Activated CD4-positive, alpha-beta T cell treated with anti-CD3 and anti-CD28 coated beads for 36 hours (primary cell): ENCODE data around the gene SWAP70. TPM values are rescaled to one million over a fixed set of nuclear protein-coding genes. Genes with fewer than 3 reads are reported as not detected.
A peak's percentile ranks its signal among the peaks of the same experiment; 100 is the strongest.

Experiments used
- ATAC-seq: fragments of 200-7000 bp; cut with Tn5 transposase; one replicate; pipeline ENCODE4 v1.10.0; 2021; ENCODE audit warnings: mild to moderate bottlenecking, moderate library complexity
- CTCF ChIA-PET: fragments of 350-600 bp; sonication (Branson Sonifier 250); formaldehyde crosslinking; loops from one replicate; lab custom pipeline; 2021; ENCODE audit warnings: antibody characterized with exemption; lab: Charles Lee
- POLR2A ChIA-PET: fragments of 350-600 bp; sonication (Branson Sonifier 250); formaldehyde crosslinking; loops from one replicate; lab custom pipeline; 2021; ENCODE audit warnings: antibody characterized with exemption, inconsistent platforms; lab: Charles Lee
- DNase-seq: peaks from one replicate; pipeline ENCODE4 v3.0.0-alpha.2; 2020
- H3K27ac Mint-ChIP-seq: one replicate; pipeline ENCODE4 v1.8.0; 2021; ENCODE audit warnings: mixed read lengths
- H3K27me3 Mint-ChIP-seq: one replicate; pipeline ENCODE4 v1.8.0; 2021; ENCODE audit warnings: mixed read lengths
- H3K36me3 Mint-ChIP-seq: one replicate; pipeline ENCODE4 v1.8.0; 2021; ENCODE audit warnings: low read depth, mixed read lengths
- H3K4me1 Mint-ChIP-seq: one replicate; pipeline ENCODE4 v1.8.0; 2021; ENCODE audit warnings: mixed read lengths
- H3K4me3 Mint-ChIP-seq: one replicate; pipeline ENCODE4 v1.8.0; 2021; ENCODE audit warnings: mild to moderate bottlenecking, moderate library complexity, mixed read lengths
- H3K9me3 Mint-ChIP-seq: one replicate; pipeline ENCODE4 v1.8.0; 2021; ENCODE audit warnings: low read depth, mixed read lengths
- intact Hi-C, 2 experiments: fragments of 100-400 bp; cut with DNase I in 1 of 2; cut with micrococcal nuclease in 1 of 2; formaldehyde crosslinking; loops; one replicate each; pipeline versions ENCODE4 v1.14.2 to v1.15.1; 2022 to 2024; cut with DNase I, micrococcal nuclease
- total RNA-seq, 2 experiments: library from RNA; stranded (reverse); gene quantifications; one replicate each; pipeline ENCODE4 v1.2.3, GENCODE V29; 2021

Gene SWAP70
- total RNA-seq, 2 experiments from 2014 or later: 7.5 to 9.7 TPM

GRCh38 chr11:9672918-9673317 is 9.0 kb downstream of the SWAP70 start:
- intact Hi-C loops: no loop called here
- peak; percentile 30 for ATAC-seq
- Mint-ChIP-seq H3K9me3 (no peaks in the 10 kb centered on the region), H3K4me1 (no peaks in the 10 kb centered on the region), H3K27me3 (no peaks in the 10 kb centered on the region), H3K36me3 (no peaks in the 10 kb centered on the region), H3K27ac (no peak overlapping the region), H3K4me3 (no peak overlapping the region)
- DNase-seq: no peak
- POLR2A ChIA-PET: no interaction called here
- CTCF ChIA-PET: interaction anchor here (0.7 kb wide), 1 partner anchor 123 kb away, joined by 3 read pairs; no protein-coding TSS in a partner anchor

DNA sequence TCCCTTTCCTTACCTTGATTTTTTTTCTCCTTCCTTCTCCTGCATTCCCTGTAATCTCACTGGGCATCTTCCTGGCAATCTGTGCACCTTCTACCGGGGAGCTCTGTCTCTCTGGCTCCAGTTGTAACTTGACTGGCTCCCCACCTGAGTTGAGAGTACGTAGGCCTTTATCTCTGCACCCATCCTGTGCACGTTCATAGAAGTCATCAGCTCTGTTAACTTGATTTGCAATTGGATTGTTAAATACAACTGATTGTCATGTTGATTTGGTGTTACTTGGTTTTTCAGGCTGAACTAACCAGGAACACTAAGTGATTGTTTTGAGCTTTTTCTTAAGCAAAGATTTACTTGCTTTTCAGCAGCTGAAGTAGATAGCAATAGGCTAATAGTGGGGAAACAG is 11.8 kb downstream of the SWAP70 start:
- Mint-ChIP-seq H3K27me3 (peaks cover 2% of the 10 kb centered on the region), H3K4me1 (no peaks in the 10 kb centered on the region), H3K27ac (no peak overlapping the region), H3K36me3 (no peaks in the 10 kb centered on the region), H3K9me3 (no peaks in the 10 kb centered on the region), H3K4me3 (no peak overlapping the region)
- ChIA-PET POLR2A (interaction anchor here (0.7 kb wide), 1 partner anchor 919 kb away, joined by 5 read pairs; no protein-coding TSS in a partner anchor), CTCF (interaction anchor here (1.6 to 2.3 kb wide), 2 partner anchors 11 to 73 kb away, joined by 5 read pairs; no protein-coding TSS in a partner anchor)
- intact Hi-C loops: no loop called here
- no peak for DNase-seq
- no peak for ATAC-seq

DNA sequence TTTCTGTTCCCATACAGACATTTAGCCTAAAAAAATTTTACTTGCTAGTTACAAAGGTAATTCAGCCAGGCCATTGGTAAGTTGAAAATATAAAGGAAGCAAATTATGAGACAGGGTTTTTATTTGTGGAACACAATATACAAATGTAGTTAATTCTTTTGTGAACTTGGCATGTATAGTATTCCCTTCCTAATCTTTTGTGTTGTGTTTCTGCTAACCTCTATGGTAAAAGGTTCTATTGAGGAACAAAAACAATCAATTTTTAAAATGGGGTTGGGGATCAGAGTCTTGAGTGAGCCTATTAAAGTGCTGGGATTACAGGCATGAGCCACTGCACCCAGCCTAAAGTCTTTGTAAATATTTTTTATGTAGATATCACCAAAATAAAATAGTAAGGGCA is 14.1 kb downstream of the SWAP70 start:
- H3K36me3 Mint-ChIP-seq: no peaks in the 10 kb centered on the region
- H3K4me3 Mint-ChIP-seq: no peak overlapping the region
- DNase-seq: no peak
- ATAC-seq: no peak
- H3K27me3 Mint-ChIP-seq: peaks cover 2% of the 10 kb centered on the region
- POLR2A ChIA-PET: no interaction called here
- intact Hi-C loops: no loop called here
- no peak overlapping the region for H3K27ac Mint-ChIP-seq
- H3K9me3 Mint-ChIP-seq: no peaks in the 10 kb centered on the region
- H3K4me1 Mint-ChIP-seq: no peaks in the 10 kb centered on the region
- CTCF ChIA-PET: interaction anchor here (0.7 to 1.6 kb wide), 4 partner anchors 12 to 143 kb away, joined by 3 to 4 read pairs (median 3); no protein-coding TSS in a partner anchor

DNA sequence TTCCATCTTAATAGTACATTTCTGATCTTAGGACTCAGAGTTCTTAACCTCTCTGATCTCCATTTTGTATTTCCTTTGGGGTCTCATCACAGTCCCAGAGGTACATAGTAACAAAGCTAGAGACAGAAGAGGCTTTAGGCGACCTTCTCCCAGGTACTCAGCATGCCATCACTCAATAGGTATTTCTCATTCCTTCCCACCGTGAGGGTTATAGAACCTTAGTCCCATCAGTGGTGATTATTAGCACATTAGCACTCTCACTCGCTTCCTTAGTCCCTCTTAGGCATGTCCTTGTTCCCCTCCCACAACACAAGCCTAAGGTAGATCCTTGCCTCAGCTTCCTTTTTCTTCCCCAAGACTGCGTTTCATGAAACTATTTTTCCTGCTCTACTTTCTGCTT is 14.7 kb downstream of the SWAP70 start:
- Mint-ChIP-seq H3K4me1 (no peaks in the 10 kb centered on the region), H3K27ac (no peak overlapping the region), H3K27me3 (peaks cover 2% of the 10 kb centered on the region), H3K4me3 (no peak overlapping the region), H3K36me3 (no peaks in the 10 kb centered on the region), H3K9me3 (no peaks in the 10 kb centered on the region)
- DNase-seq: no peak
- ChIA-PET POLR2A (no interaction called here), CTCF (interaction anchor here (0.7 to 1.7 kb wide), 5 partner anchors 12 to 143 kb away, joined by 3 to 4 read pairs (median 3); no protein-coding TSS in a partner anchor)
- intact Hi-C loops: no loop called here
- ATAC-seq: no peak

- Mint-ChIP-seq H3K9me3 (no peaks in the 10 kb centered on the region), H3K36me3 (no peaks in the 10 kb centered on the region), H3K4me3 (no peak overlapping the region), H3K4me1 (no peaks in the 10 kb centered on the region), H3K27ac (no peak overlapping the region), H3K27me3 (peaks cover 2% of the 10 kb centered on the region)
- DNase-seq: no peak
- ATAC-seq: no peak
- ChIA-PET POLR2A (no interaction called here), CTCF (interaction anchor here (1.7 kb wide), 1 partner anchor 66 kb away, joined by 4 read pairs; no protein-coding TSS in a partner anchor)
- intact Hi-C loops: no loop called here
Observed at GRCh38 chr11:9680028-9680427, 16.2 kb downstream of the SWAP70 start.

DNA sequence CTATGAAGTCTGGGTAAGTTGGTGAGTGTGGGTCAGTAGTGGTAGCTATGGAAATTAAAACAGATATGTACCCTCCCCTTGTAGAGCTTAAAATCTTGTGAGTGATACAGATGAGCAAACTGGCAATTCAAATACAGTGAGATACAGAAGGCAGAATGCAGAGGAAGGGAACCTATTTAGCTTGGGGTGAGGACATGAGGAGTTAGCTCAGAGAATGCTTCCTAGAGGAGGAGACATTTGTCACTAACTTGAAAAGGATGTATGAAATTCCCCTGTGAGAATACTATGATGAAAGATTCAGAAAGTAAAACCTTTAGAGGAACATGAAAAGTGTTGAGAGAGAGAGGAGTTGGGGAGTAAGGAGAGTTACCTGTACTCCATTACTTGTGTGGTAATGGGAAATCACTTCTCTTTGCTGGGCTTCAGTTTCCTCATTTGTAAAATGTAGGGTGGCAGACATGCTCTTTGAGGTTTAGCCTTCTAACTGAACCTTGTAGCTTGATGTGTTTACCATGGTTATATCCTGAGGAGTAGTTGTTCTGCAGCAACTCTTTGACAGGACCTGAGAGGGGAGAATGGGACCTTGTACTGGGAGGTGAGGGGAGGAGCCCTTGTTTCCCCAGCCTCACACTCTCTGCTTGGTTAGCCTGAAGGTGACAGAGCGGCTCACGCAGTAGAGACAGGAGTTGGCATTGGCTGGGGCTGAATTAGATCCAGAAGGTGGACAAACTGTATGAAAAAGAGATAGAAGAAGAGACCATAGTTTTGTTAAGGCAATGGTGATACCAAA is 17.9 kb downstream of the SWAP70 start:
- Mint-ChIP-seq H3K27ac (no peak overlapping the region), H3K4me3 (no peak overlapping the region), H3K4me1 (no peaks in the 10 kb centered on the region), H3K36me3 (no peaks in the 10 kb centered on the region), H3K27me3 (peaks cover 2% of the 10 kb centered on the region), H3K9me3 (no peaks in the 10 kb centered on the region)
- CTCF ChIA-PET: interaction anchor here (1.0 to 1.9 kb wide), 3 partner anchors 10 to 69 kb away, joined by 3 to 8 read pairs (median 5); no protein-coding TSS in a partner anchor
- POLR2A ChIA-PET: no interaction called here
- DNase-seq: no peak
- ATAC-seq: peak; percentile 30
- intact Hi-C loops: no loop called here

DNA sequence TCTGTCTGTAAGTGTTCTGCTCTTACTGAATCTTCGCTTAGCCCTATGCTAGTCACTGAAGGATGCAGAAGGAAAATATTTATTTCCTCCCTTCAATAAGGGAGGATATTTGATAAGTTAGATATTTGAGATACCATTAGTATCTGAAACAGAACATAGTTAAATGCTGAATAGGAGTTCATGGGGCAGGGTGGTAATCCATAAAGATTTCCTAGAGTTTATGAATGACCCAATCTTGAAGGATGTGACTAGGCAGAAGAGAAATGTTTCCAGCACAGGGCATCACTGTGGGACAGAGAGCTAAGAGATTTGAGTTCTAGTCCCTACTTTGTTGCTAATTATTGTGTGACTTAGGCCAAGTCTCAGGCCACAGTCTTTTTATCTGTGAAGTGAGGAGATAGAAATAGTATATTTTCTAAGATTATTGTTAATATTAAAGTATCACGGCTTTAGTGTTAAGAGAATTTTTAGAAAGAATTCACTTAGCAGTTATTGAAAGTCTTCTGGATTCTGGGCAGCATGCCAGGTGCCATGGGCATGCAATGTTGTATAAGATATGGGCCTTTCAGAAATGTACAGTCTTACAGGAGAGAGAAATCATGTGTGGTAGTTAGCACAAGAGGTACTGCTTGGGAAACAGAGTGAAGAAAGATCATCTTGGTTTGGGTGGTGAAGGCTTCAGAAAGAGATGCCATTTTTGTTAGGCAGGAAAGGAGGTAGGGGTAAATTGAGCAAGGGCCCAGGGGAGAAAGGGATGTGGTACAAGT is 24.0 kb downstream of the SWAP70 start:
- ChIA-PET POLR2A (no interaction called here), CTCF (interaction anchor here (0.6 to 0.8 kb wide), 3 partner anchors 186 to 1126 kb away, joined by 3 to 4 read pairs (median 3); no protein-coding TSS in a partner anchor)
- no peaks in the 10 kb centered on the region for H3K36me3 Mint-ChIP-seq
- intact Hi-C loops: no loop called here
- no peaks in the 10 kb centered on the region for H3K9me3 Mint-ChIP-seq
- DNase-seq (no peak), ATAC-seq (no peak)
- no peak overlapping the region for H3K27ac Mint-ChIP-seq
- H3K27me3 Mint-ChIP-seq: no peaks in the 10 kb centered on the region
- no peak overlapping the region for H3K4me3 Mint-ChIP-seq
- H3K4me1 Mint-ChIP-seq: peaks cover 5% of the 10 kb centered on the region

- POLR2A ChIA-PET: no interaction called here
Observed at GRCh38 chr11:9688716-9689511, 25.0 kb downstream of the SWAP70 start.

DNA sequence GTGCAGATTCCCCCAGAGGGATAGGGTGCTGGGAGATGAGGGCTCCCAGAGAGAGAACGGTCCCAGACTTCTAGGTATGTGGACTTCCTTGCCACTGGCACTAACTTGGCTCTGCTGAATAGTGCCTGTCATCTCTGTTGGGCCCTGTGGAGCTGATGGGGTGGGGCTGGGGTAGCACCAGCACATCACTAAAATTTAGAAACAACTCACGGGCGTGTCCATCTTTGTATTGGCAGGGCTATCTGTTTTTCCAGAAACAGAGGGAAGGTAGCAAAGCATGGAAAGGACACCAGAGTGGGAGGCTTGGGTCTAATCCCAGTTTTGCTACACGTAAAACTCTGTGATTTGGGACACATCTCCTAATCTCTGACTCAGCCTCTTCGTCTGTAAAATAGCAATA is 25.8 kb downstream of the SWAP70 start:
- ATAC-seq (no peak), DNase-seq (no peak)
- CTCF ChIA-PET: interaction anchor here (0.7 to 1.4 kb wide), 4 partner anchors 27 to 155 kb away, joined by 4 to 6 read pairs (median 5); no protein-coding TSS in a partner anchor
- Mint-ChIP-seq H3K27me3 (no peaks in the 10 kb centered on the region), H3K9me3 (no peaks in the 10 kb centered on the region), H3K4me1 (peaks cover 5% of the 10 kb centered on the region), H3K27ac (no peak overlapping the region), H3K36me3 (peaks cover 3% of the 10 kb centered on the region), H3K4me3 (no peak overlapping the region)
- POLR2A ChIA-PET: no interaction called here
- intact Hi-C loops: no loop called here

More at GRCh38 chr11:9688716-9689511, 25.0 kb downstream of the SWAP70 start:
- CTCF ChIA-PET: interaction anchor here (0.6 to 1.4 kb wide), 7 partner anchors 19 to 1127 kb away, joined by 3 to 6 read pairs (median 4); no protein-coding TSS in a partner anchor
- Mint-ChIP-seq H3K9me3 (no peaks in the 10 kb centered on the region), H3K4me3 (no peak overlapping the region), H3K27me3 (no peaks in the 10 kb centered on the region), H3K36me3 (no peaks in the 10 kb centered on the region), H3K4me1 (peaks cover 5% of the 10 kb centered on the region), H3K27ac (no peak overlapping the region)
- intact Hi-C loops: no loop called here
- ATAC-seq: peak; percentile 96
- DNase-seq: peak; percentile 51

DNA sequence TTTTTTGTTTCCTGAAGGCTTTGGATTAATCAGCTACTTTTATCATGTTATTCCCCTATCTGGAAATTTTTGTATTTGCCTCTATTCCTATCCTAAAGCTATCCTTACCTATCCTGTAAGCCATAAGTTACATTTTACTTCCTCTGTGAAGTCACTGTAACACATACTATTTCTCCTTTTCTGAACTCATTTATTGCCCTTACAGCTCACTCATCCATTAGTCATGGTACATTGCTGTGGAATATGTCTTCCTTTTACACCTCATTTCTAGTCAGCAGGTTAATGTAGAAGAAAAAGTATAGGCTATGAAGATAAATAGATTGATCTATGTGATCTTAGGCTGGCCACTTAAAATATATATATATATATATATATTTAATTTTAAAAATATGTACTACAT is 28.0 kb downstream of the SWAP70 start:
- Mint-ChIP-seq H3K27me3 (no peaks in the 10 kb centered on the region), H3K27ac (no peak overlapping the region), H3K9me3 (no peaks in the 10 kb centered on the region), H3K4me3 (no peak overlapping the region), H3K36me3 (peaks cover 9% of the 10 kb centered on the region), H3K4me1 (peaks cover 5% of the 10 kb centered on the region)
- DNase-seq (no peak), ATAC-seq (peak; percentile 57)
- ChIA-PET CTCF (interaction anchor here (0.7 to 2.6 kb wide), 4 partner anchors 10 to 1010 kb away, joined by 3 to 8 read pairs (median 4); no protein-coding TSS in a partner anchor), POLR2A (no interaction called here)
- intact Hi-C loops: no loop called here
